IMR-90 (cell line): ENCODE data around the gene GOT1. TPM values are rescaled to one million over a fixed set of nuclear protein-coding genes. Genes with fewer than 3 reads are reported as not detected.

Experiments
- ATAC-seq: fragments of 200-7000 bp; cut with Tn5 transposase; 2 replicates; pipeline ENCODE4 v1.9.1; 2020; ENCODE audit warnings: low read depth, mild to moderate bottlenecking, moderate library complexity
- BruUV-seq: library from RNA; stranded (reverse); fragments of 400-500 nt; replicated peaks from 2 replicates; lab custom pipeline; 2021; lab: Mats Ljungman, UMichigan
- CTCF ChIA-PET: fragments of 300-600 bp; formaldehyde crosslinking; extraction: SDS; loops from one replicate; lab custom pipeline; 2021; ENCODE audit warnings: antibody characterized with exemption; lab: Yijun Ruan, JAX
- POLR2A ChIA-PET: fragments of 300-600 bp; sonication (Branson Sonifier 250); formaldehyde crosslinking; loops from one replicate; lab custom pipeline; 2022; ENCODE audit warnings: antibody characterized with exemption; ENCODE audit not compliant: unreplicated experiment; lab: Charles Lee
- DNase-seq: peaks from one replicate; pipeline ENCODE4 v3.0.0; 2013
- H2AFZ ChIP-seq: replicated peaks from 2 replicates; pipeline ENCODE3; 2013; ENCODE audit warnings: low read length, mild to moderate bottlenecking; ENCODE audit not compliant: poor library complexity
- H2AK5ac ChIP-seq: 2 replicates; pipeline ENCODE4 v1.6.1; 2013; ENCODE audit warnings: low read depth, low read length, inconsistent platforms
- H2AK9ac ChIP-seq: replicated peaks from 2 replicates; pipeline ENCODE3; 2013; ENCODE audit warnings: mild to moderate bottlenecking, low read depth, low read length, moderate library complexity; ENCODE audit not compliant: poor library complexity
- H2BK120ac ChIP-seq: 2 replicates; pipeline ENCODE4 v1.6.1; 2013; ENCODE audit warnings: low read depth, low read length, inconsistent platforms
- H2BK15ac ChIP-seq: 3 replicates; pipeline ENCODE4 v1.6.1; 2013; ENCODE audit warnings: low read depth, low read length, inconsistent platforms
- H2BK20ac ChIP-seq: 2 replicates; pipeline ENCODE4 v1.6.1; 2013; ENCODE audit warnings: low read depth, mild to moderate bottlenecking, inconsistent platforms, low read length, moderate library complexity
- H2BK5ac ChIP-seq: 2 replicates; pipeline ENCODE4 v1.6.1; 2013; ENCODE audit warnings: mild to moderate bottlenecking, low read depth, low read length, inconsistent platforms; ENCODE audit not compliant: poor library complexity, severe bottlenecking
- H3K14ac ChIP-seq: replicated peaks from 2 replicates; pipeline ENCODE4 v1.6.1; 2013; ENCODE audit warnings: low read depth, low read length, inconsistent platforms
- H3K18ac ChIP-seq: 2 replicates; pipeline ENCODE4 v1.6.1; 2013; ENCODE audit warnings: low read depth, low read length, control low read depth
- H3K23ac ChIP-seq: 2 replicates; pipeline ENCODE4 v1.6.1; 2013; ENCODE audit warnings: low read depth, low read length, inconsistent platforms
- H3K27ac ChIP-seq: 2 replicates; pipeline ENCODE4 v1.5.1; 2013; ENCODE audit warnings: mild to moderate bottlenecking, control low read depth, low read length; ENCODE audit not compliant: insufficient read depth
- H3K27me3 ChIP-seq: 2 replicates; pipeline ENCODE4 v1.6.1; 2013; ENCODE audit warnings: low read length; ENCODE audit not compliant: control insufficient read depth, insufficient read depth
- H3K36me3 ChIP-seq: 2 replicates; pipeline ENCODE4 v1.6.1; 2013; ENCODE audit warnings: low read length, mixed read lengths; ENCODE audit not compliant: control insufficient read depth, insufficient read depth
- H3K4ac ChIP-seq: 2 replicates; pipeline ENCODE4 v1.6.1; 2013; ENCODE audit warnings: low read depth, low read length, inconsistent platforms
- H3K4me1 ChIP-seq: 2 replicates; pipeline ENCODE4 v1.6.1; 2013; ENCODE audit warnings: low read length, mixed read lengths; ENCODE audit not compliant: control insufficient read depth, insufficient read depth
- H3K4me2 ChIP-seq: 2 replicates; pipeline ENCODE4 v1.6.1; 2013; ENCODE audit warnings: low read depth, mild to moderate bottlenecking, control low read depth, low read length, moderate library complexity
- H3K4me3 ChIP-seq: 2 replicates; pipeline ENCODE4 v1.5.1; 2013; ENCODE audit warnings: low read depth, mild to moderate bottlenecking, control low read depth, low read length, moderate library complexity; ENCODE audit not compliant: insufficient read depth
- H3K56ac ChIP-seq: 2 replicates; pipeline ENCODE4 v1.6.1; 2013; ENCODE audit warnings: low read length, inconsistent platforms; ENCODE audit not compliant: insufficient read depth; ENCODE audit errors: extremely low read depth
- H3K79me1 ChIP-seq, 2 experiments: 2 replicates each; pipeline ENCODE4 v1.6.1; 2013; ENCODE audit warnings: low read length in 2 of 2, inconsistent platforms in 1 of 2, low read depth in 1 of 2
- H3K9ac ChIP-seq: 2 replicates; pipeline ENCODE4 v1.6.1; 2013; ENCODE audit warnings: low read depth, low read length, control low read depth
- H3K9me1 ChIP-seq: 2 replicates; pipeline ENCODE4 v1.6.1; 2013; ENCODE audit warnings: low read length, inconsistent platforms; ENCODE audit not compliant: insufficient read depth
- H3K9me3 ChIP-seq: 2 replicates; pipeline ENCODE4 v1.6.1; 2013; ENCODE audit warnings: low read length; ENCODE audit not compliant: control insufficient read depth, insufficient read depth
- H4K20me1 ChIP-seq: 2 replicates; pipeline ENCODE4 v1.6.1; 2013; ENCODE audit warnings: low read length, inconsistent platforms; ENCODE audit not compliant: insufficient read depth
- H4K5ac ChIP-seq: 2 replicates; pipeline ENCODE4 v1.6.1; 2013; ENCODE audit warnings: mild to moderate bottlenecking, low read depth, low read length, control low read depth
- H4K8ac ChIP-seq, 2 experiments: 2 replicates each; pipeline ENCODE4 v1.6.1; 2013; ENCODE audit warnings: low read depth in 2 of 2, low read length in 2 of 2, control low read depth in 1 of 2, inconsistent platforms in 1 of 2
- H4K91ac ChIP-seq: 2 replicates; pipeline ENCODE4 v1.6.1; 2013; ENCODE audit warnings: low read depth, low read length, inconsistent platforms; ENCODE audit not compliant: insufficient read depth
- CEBPB ChIP-seq: IDR thresholded peaks from 2 replicates; pipeline ENCODE4 v1.6.1; 2012; ENCODE audit warnings: low read depth, low read length, improper control_type of control experiment
- CHD1 ChIP-seq: IDR thresholded peaks from 2 replicates; pipeline ENCODE4 v1.6.1; 2012; ENCODE audit warnings: low read depth, low read length, improper control_type of control experiment
- MAFK ChIP-seq: IDR thresholded peaks from 2 replicates; pipeline ENCODE4 v1.6.1; 2012; ENCODE audit warnings: low read depth, low read length, improper control_type of control experiment
- POLR2A ChIP-seq: IDR thresholded peaks from 2 replicates; pipeline ENCODE4 v1.6.1; 2012; ENCODE audit warnings: mild to moderate bottlenecking, low read depth, low read length
- SMC3 ChIP-seq: fragments of 150-350 bp; IDR thresholded peaks from 2 replicates; pipeline ENCODE4 v1.6.1; 2016; ENCODE audit warnings: low read depth, mild to moderate bottlenecking, antibody characterized with exemption, low read length, moderate library complexity
- WGBS, 2 experiments: methylation state at CpG; one replicate each; pipeline versions ENCODE4 v1.1.5 to v1.1.7; 2013; ENCODE audit warnings: missing lambda C conversion rate in 2 of 2; ENCODE audit not compliant: insufficient read length in 1 of 2; ENCODE audit errors: extremely low coverage in 2 of 2; 5-methylcytosine and 5-hydroxymethylcytosine counted together
- dilution Hi-C: fragments of 300-500 bp; cut with HindIII; formaldehyde crosslinking; loops from one replicate; pipeline ENCODE4 v1.14.3; 2018; ENCODE audit warnings: low sequenced_read_pairs; ENCODE audit not compliant: unreplicated experiment
- in situ Hi-C: fragments of 300-500 bp; cut with MboI; formaldehyde crosslinking; loops from 3 replicates; pipeline ENCODE4 v1.14.3; 2019; ENCODE audit warnings: low sequenced_read_pairs, inconsistent platforms, mixed read lengths
- intact Hi-C: fragments of 100-400 bp; cut with micrococcal nuclease; formaldehyde crosslinking; loops from 2 replicates; pipeline ENCODE4 v1.10.0; 2022
- polyA plus RNA-seq, 3 experiments: library from polyadenylated mRNA; depleted of rRNA; stranded (reverse); fragments of >200 nt; gene quantifications; 2 replicates each; pipeline ENCODE4 v1.2.3, GENCODE V29; 2012; ENCODE audit warnings: low replicate concordance in 1 of 3
- total RNA-seq: library from RNA; depleted of rRNA; stranded (reverse); fragments of >200 nt; gene quantifications from 2 replicates; pipeline ENCODE4 v1.2.3, GENCODE V29; 2012

Gene GOT1
- total and polyA plus RNA-seq, 2 of the 4 experiments (the other 2 are of a cell fraction): 29.4 to 46.1 TPM

GRCh38 chr10:99358101-99358500 is 72.3 kb downstream of the GOT1 start:
- ChIA-PET CTCF (no interaction called here), POLR2A (no interaction called here)
- Histone ChIP-seq H3K4me3 (no peak overlapping the region), H4K20me1 (no peaks in the 10 kb centered on the region), H3K23ac (no peak overlapping the region), H3K18ac (no peak overlapping the region), H2BK20ac (no peak overlapping the region), H3K4me1 (no peaks in the 10 kb centered on the region), H3K14ac (no peak overlapping the region), H3K79me1 (no peaks in the 10 kb centered on the region), H2AK9ac (no peak overlapping the region), H2BK15ac (no peak overlapping the region), H4K91ac (no peak overlapping the region), H4K8ac (no peak overlapping the region), H2BK5ac (no peak overlapping the region), H2AK5ac (no peak overlapping the region), H3K9ac (no peak overlapping the region), H4K5ac (no peak overlapping the region), H3K56ac (no peak overlapping the region), H3K9me3 (no peaks in the 10 kb centered on the region), H2AFZ (peak overlapping the region; percentile 27), H3K27ac (no peak overlapping the region), H2BK120ac (no peak overlapping the region), H3K9me1 (no peaks in the 10 kb centered on the region), H3K4ac (no peak overlapping the region), H3K36me3 (no peaks in the 10 kb centered on the region), H3K27me3 (no peaks in the 10 kb centered on the region; the same call in 1 of the 2 replicates), H3K4me2 (no peak overlapping the region)
- no peak for DNase-seq
- no CpG with 5 or more reads among the region's 1 CpG for WGBS, 2 experiments
- BruUV-seq: no TSS peak
- intact Hi-C loops: no loop called here
- dilution Hi-C loops: no loop called here
- ATAC-seq: no peak
- in situ Hi-C loops: no loop called here
- TF ChIP-seq CHD1 (no peak), MAFK (no peak), CEBPB (no peak), SMC3 (no peak), POLR2A (no peak)
